Smooth muscle cell of the umbilical artery (primary cell): ENCODE measurements around the gene DPYSL4. TPM values are rescaled to one million over a fixed set of nuclear protein-coding genes. Genes with fewer than 3 reads are reported as not detected.

ENCODE experiments used
- total RNA-seq: library from RNA; depleted of rRNA; stranded (reverse); fragments of >200 nt; gene quantifications from 2 replicates; pipeline ENCODE4 v1.2.3, GENCODE V29; 2014

Gene DPYSL4
- total RNA-seq = 6.3 and 33.0 TPM in 2 replicates

DNA sequence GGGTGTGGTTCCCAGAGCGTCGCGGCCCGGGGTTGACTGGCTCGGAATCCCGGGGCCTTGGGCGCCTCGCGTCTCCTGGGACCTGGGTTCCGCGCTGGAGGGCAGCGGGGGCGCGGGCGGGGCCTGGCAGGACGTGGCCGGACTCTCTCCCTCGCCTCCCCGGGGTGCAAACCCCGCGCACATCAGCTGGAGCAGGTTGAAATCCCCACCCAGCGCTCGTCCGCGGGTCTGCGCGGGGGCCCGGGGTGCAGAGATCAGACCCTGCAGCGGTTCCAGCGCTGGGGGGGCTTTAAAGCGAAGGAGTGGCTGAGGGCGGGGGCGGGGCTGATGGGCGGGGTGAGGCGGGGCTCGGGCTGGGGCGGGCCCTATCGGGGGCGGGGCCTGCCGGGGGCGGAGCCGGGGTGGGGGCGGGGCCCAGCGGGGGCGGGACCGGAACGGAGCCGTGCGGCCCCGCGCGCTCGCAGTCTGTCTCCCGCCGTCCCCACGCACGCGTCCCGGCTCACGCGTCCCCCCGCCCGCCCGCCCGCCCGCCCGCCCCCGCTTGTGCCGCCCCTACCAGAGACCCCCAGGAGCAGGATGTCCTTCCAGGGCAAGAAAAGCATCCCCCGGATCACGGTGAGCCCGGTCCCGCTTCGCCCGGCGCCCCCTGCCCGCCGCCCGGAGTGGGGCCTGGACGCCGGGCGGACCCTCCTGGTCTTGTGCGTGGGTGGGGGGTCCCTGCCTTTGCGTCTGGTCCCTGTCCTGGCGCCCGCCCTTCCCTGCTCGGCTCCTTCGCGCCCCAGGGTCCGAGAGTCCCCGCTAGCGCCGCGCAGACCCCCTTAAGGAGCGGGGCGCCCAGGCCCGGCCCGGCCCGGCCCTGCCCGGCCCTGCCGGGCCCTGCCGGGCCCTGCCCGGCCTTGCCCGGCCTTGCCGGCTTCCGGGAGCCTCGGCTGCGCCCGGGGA is at the start of gene DPYSL4:
Gene DPYSL4, plus strand, starts transcription at position 461 of the 942 bp plus-strand sequence. Its CDS starts 116 bp downstream, at position 577.

Other genes starting within 250 kb of the DPYSL4 start
- gene BNIP3, start 205.0 kb upstream of the DPYSL4 start, total RNA-seq = 356 and 360 TPM in 2 replicates
- gene JAKMIP3, start 121.0 kb upstream of the DPYSL4 start, total RNA-seq = 0.30 and 0.32 TPM in 2 replicates
- 8.0 and 8.5 TPM in 2 replicates for gene STK32C, start 121.0 kb downstream of the DPYSL4 start, total RNA-seq
- gene LRRC27, start 145.2 kb downstream of the DPYSL4 start, total RNA-seq = 9.7 and 13.1 TPM in 2 replicates
- gene PWWP2B, start 210.3 kb downstream of the DPYSL4 start, total RNA-seq = 12.2 and 13.2 TPM in 2 replicates